GM21619 (cell line): ENCODE results near the gene PGP.

Experiments
- ATAC-seq: cut with Tn5 transposase; IDR thresholded peaks from one replicate; pipeline ENCODE4 v1.9.1; 2021; ENCODE audit not compliant: unreplicated experiment

PGP gene

GRCh38 chr16:2237493-2238149, 23.0 kb upstream of the PGP start:
- ATAC-seq: no peak

GRCh38 chr16:2237102-2237482, 22.5 kb upstream of the PGP start:
- no peak for ATAC-seq

GRCh38 chr16:2236337-2237101, 21.9 kb upstream of the PGP start, which contains the start of gene DNASE1L2:
DNASE1L2 (plus strand) TSS chr16:2236444; CDS start chr16:2236817, 373 bp downstream.
- ATAC-seq: no peak

- ATAC-seq: no peak
Measured at GRCh38 chr16:2235695-2236336, 21.2 kb upstream of the PGP start.

- ATAC-seq: no peak
Measured at GRCh38 chr16:2235234-2235651, 20.6 kb upstream of the PGP start.

GRCh38 chr16:2234813-2235170, 20.2 kb upstream of the PGP start:
- ATAC-seq: no peak

- ATAC-seq: no peak
Measured at GRCh38 chr16:2233872-2234812, 19.5 kb upstream of the PGP start.

GRCh38 chr16:2233046-2233775, 18.6 kb upstream of the PGP start:
- no peak for ATAC-seq

GRCh38 chr16:2232094-2232990, 17.7 kb upstream of the PGP start:
- no peak for ATAC-seq

- no peak for ATAC-seq
Measured at GRCh38 chr16:2231016-2231931, 16.6 kb upstream of the PGP start.

GRCh38 chr16:2230376-2230775, 15.7 kb upstream of the PGP start:
- no peak for ATAC-seq

- ATAC-seq: no peak
Measured at GRCh38 chr16:2229632-2230250, 15.1 kb upstream of the PGP start.

GRCh38 chr16:2229091-2229490, 14.5 kb upstream of the PGP start:
- no peak for ATAC-seq

- no peak for ATAC-seq
Measured at GRCh38 chr16:2228161-2228824, 13.7 kb upstream of the PGP start.

GRCh38 chr16:2226918-2227317, 12.3 kb upstream of the PGP start:
- ATAC-seq: no peak

GRCh38 chr16:2226245-2226793, 11.7 kb upstream of the PGP start:
- no peak for ATAC-seq

- ATAC-seq: peak; percentile 24
Measured at GRCh38 chr16:2223942-2224486, 9.4 kb upstream of the PGP start.
